GM13976 (cell line): ENCODE measurements around the gene NDUFC1.

Experiments used
- DNase-seq: peaks from one replicate; pipeline ENCODE4 v3.0.0; 2012; ENCODE audit warnings: low spot score
- in situ Hi-C: fragments of 300-500 bp; cut with MboI; formaldehyde crosslinking; loops from one replicate; pipeline ENCODE4 v1.12.0; 2022; ENCODE audit warnings: low sequenced_read_pairs, mixed read lengths, inconsistent platforms; ENCODE audit not compliant: unreplicated experiment
- TF ChIP-seq, protein P1 (sequence below): IDR thresholded peaks from 2 replicates; pipeline ENCODE4 v1.5.1; 2012; ENCODE audit warnings: borderline replicate concordance, mild to moderate bottlenecking; ENCODE audit not compliant: insufficient read depth; ENCODE audit errors: extremely low read depth, missing control alignments, control extremely low read depth

Gene NDUFC1

DNA sequence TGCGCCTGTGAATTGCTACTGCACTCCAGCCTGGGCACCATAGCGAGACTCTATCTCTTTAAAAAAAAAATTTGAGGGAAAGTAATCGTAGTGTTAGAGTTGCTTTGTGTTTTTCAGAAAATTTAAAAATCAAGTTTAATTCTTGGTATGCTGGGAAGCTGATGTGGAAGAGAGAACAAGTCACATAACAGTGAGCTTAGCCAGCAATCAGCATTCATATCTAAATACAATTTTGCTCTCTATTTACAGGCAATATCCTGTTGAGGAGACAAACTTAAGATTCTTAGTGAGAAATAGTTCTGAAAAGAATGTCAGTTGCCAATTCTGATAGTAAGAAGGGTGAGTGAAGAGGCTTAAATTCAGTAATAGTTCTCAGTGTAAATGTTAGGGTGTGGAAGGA lies 9.6 kb upstream of the NDUFC1 start:
- in situ Hi-C loops, result no loop called here
- no peak for DNase-seq
- TF ChIP-seq, protein P1, sequence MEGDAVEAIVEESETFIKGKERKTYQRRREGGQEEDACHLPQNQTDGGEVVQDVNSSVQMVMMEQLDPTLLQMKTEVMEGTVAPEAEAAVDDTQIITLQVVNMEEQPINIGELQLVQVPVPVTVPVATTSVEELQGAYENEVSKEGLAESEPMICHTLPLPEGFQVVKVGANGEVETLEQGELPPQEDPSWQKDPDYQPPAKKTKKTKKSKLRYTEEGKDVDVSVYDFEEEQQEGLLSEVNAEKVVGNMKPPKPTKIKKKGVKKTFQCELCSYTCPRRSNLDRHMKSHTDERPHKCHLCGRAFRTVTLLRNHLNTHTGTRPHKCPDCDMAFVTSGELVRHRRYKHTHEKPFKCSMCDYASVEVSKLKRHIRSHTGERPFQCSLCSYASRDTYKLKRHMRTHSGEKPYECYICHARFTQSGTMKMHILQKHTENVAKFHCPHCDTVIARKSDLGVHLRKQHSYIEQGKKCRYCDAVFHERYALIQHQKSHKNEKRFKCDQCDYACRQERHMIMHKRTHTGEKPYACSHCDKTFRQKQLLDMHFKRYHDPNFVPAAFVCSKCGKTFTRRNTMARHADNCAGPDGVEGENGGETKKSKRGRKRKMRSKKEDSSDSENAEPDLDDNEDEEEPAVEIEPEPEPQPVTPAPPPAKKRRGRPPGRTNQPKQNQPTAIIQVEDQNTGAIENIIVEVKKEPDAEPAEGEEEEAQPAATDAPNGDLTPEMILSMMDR, result no peak

DNA sequence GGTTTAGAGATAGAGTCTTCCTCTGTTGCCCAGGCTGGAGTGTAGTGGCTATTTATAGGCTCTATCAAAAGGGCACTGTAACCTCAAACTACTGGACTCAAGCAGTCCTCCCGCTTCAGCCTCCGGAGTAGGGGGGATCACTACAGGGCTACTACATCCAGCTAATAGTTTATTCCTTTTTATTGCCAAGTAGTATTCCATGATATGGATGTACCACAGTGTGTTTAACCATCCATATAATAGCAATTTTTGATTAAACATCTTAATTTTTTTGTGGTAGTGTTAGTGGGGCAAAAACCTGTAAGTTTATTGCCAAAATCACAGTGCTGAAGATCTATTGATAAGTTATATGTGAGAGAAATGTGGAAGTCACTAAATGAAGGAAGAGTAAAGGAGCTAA lies 2.6 kb upstream of the NDUFC1 start:
- TF ChIP-seq, protein P1, result no peak
- DNase-seq, result no peak
- in situ Hi-C loops, result no loop called here

DNA sequence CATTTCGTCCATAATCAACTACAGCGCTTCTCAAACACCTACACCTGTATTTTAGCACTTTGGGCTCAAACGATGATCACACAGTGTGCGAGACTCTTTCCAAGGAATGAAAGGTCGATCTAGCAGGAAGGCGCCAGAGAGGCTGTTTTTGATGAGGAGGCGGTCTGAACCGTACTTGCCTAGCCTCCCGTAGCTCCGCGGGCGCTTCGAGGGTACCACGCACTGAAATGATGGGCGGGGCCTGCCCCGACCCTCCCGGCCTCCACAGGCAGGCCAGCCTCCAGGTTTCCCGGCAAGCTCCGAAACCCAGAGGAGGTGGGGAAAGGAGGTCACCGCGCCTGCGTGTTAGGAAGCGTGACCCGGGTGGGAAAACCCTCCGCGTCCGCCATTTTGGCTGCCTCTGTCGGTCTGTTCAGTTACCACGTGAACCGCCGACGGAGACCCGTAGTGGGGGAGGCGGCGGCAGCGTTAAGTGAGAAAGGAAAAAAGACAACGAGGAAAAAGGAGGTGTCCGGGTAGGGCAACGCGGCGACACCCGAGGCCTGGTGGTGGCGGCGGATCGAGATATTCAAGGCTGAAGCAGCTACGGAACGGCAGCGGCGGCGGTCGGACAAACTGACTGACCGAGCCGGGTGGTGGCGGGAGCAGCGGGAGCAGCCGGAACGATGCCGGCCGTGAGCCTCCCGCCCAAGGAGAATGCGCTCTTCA lies 1.0 kb downstream of the NDUFC1 start, which contains the start of gene NAA15:
Gene NAA15 (plus strand): TSS at position 393 of the 708 bp plus-strand sequence. CDS start 273 bp downstream, at position 666.
- in situ Hi-C loops, result no loop called here

DNA sequence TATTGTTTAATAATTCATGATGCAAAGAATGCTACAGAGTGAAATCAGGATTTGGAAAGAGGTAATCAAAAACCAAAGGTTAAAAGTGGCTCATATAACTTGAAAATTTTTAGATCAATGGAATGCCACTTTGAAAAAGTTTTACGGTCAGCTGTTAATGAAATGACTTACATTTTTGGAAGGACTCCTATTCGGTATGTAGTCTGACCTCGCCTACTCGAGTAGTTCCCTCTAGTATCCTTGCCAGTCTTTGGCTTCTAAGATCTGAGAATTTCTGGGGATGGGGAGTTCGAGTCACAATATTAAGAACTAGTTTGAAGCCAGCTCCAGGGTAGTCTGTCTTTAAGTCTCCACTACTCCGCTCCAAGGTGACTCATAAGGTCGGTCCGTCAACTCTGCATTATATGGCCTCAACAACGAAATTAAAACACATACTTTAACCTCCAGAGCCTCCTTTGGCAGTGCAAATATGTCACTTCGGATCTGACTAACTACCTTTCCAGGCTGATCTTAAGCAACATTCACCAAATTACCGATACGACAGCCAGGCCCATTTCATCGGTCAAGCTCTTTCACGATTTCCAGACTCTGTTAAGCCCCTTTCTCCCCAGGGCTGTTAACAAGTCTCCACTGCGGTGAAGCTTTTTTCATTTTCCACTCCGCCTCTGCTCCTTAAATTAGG lies 1.7 kb downstream of the NDUFC1 start:
- DNase-seq, result no peak
- TF ChIP-seq, protein P1, result no peak
- in situ Hi-C loops, result no loop called here

More for the DNA sequence above, 1.0 kb downstream of the NDUFC1 start, which contains the start of gene NAA15:
- peak; percentile 95 for DNase-seq
- TF ChIP-seq, protein P1, result no peak

DNA sequence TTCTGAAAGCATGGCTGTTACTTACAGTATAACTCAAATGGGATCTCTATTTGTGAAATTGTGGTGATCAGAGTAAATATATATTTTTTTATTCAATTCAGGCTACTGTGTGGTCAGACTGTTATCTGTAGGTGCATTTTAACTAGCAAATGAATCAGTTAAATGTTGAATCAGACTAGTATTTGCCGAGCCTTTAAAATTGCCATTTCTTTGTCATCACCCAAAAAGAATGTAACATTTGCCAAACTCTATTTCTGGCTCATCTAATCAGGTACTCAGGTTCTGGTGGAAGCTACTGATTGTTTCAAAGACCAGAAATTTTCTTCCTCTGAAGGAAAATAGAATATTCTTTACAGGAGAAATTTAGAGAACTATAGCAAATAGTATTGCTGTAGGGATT lies 2.7 kb downstream of the NDUFC1 start:
- TF ChIP-seq, protein P1, result no peak
- in situ Hi-C loops, result loop anchor here (10.0 kb wide), 1 partner anchor 265 kb away; no protein-coding TSS in a partner anchor
- no peak for DNase-seq

DNA sequence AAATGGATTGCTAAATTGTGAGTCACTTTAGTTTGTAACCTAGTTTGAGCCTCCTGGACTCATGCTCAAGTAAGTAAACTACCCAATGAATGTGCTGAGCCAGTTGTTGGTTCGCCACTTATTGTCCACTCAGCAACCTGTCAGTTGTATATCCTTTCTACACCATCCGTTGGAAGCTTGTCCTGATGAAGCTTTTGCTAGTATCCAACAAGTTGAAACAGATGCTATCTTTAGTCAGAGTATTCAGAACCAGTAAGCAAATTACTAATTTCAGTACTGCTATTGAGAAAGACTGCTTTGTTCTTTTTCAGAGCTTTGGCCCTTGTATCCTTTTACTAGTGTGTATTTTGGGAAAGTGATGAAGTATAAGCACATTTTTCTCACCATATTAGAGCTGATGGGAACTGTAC lies 5.3 kb downstream of the NDUFC1 start:
- DNase-seq, result peak; percentile 38
- in situ Hi-C loops, result loop anchor here (10.0 kb wide), 1 partner anchor 262 kb away; no protein-coding TSS in a partner anchor
- TF ChIP-seq, protein P1, result no peak
